Measurements from ENCODE around the gene SLC36A1. TPM values are rescaled to one million over a fixed set of nuclear protein-coding genes. Genes with fewer than 3 reads are reported as not detected.

The SLC36A1 gene
- total RNA-seq, 2 experiments from 2014 or later: 6.3 to 6.4 TPM

DNA sequence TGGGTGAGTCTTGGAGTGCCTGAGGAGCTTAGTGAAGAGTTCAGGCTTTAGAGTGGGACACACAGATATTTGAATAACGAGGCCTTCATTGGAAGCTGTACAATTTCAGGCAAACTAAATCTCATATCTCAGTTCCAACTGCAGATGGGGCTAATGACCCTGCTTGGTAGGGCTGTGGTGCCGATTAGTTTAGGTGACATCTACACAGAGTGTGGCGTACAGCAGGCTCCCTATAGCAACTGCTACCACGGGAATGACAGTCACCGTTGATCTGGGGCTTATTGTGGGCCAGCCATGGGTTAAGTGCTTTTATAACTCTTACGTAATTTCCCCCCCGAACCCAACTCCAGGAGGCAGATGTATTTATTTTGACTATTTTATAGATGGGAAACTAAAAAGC is 72.9 kb downstream of the SLC36A1 start:
- CTCF ChIA-PET: no interaction called here
- POLR2A ChIA-PET: no interaction called here

DNA sequence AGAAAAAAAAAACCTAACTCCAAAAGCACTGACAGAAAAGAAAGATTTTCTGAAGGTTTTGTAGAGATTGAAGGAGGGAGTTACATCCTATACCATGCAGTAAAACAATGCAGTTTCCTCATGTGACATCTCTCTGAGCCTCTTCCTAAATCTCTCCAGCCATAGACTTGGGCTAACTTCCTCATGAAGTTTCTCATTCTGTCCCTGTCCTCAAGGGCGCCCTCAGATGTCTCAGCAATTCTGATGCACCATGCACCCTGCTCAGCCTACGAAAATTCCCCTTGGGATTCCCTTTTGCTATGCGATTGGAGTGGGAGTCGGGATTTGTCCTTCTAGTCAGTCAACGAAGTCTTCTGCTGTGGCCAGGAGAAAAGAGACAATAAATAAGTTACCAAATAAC is 74.8 kb downstream of the SLC36A1 start:
- CTCF ChIA-PET: no interaction called here
- POLR2A ChIA-PET: no interaction called here

DNA sequence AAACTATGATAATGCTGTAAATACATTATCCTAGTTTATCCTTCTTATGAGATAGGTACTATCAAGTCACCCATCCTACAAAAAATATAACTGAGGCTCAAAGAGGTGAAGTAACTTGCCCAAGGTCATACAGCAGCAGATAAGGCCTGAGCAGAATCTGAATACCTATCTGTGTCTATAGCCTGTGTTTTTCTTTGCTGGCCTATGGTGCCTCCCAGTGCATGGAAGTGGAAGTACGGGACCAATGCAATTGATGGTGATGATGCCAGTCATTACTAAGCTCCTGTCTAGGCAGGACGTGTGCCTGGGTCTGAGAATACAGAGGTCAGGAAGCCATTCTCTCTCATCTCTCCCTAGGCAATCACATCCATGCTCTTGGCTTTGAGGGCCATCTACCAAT is 75.9 kb downstream of the SLC36A1 start:
- ChIA-PET POLR2A (interaction anchor here (1.2 kb wide), 1 partner anchor 76 kb away, joined by 3 read pairs; the partner anchor contains the start of gene SLC36A1), CTCF (interaction anchor here (0.5 to 1.5 kb wide), 5 partner anchors 9 to 260 kb away, joined by 3 to 15 read pairs (median 4); partner anchors contain the start of gene SLC36A1)

DNA sequence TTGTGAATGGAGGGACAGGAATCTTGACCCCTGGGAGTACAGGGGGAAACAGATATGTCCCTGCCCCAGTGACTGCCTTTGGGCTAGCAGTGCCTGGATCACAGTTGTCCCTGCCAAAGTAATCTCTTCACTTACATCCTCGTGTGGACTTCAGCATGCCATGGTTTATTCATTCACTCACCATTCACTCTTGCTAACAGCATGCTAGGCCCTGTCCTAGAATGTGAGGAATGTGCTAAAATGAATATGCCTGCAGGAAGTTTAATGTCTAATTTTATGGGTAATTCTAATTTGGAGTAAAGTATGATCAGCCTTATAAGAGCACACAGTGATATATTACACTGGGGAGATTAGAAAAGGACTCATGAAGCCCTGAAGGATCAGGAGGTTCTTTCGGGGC is 80.8 kb downstream of the SLC36A1 start:
- ChIA-PET CTCF (no interaction called here), POLR2A (no interaction called here)

DNA sequence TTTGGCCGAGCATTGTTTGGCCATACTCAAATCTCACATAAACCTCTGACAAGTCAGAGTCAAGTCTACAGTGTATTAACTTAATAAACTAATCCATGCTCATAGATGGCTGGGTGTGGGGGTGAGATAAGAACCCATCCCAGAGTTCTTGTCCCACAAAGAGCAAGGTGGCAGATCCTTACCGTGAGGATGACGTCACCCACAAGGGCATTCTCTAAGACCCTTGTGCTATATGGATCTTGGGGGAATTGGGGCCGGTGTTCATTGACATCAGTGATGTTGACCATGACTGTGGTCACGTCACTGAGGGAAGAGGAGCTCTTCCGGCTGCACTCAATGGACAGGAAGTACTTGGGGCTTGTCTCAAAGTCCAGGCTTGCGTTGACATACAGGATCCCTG is 81.6 kb downstream of the SLC36A1 start:
- ChIA-PET POLR2A (no interaction called here), CTCF (no interaction called here)

DNA sequence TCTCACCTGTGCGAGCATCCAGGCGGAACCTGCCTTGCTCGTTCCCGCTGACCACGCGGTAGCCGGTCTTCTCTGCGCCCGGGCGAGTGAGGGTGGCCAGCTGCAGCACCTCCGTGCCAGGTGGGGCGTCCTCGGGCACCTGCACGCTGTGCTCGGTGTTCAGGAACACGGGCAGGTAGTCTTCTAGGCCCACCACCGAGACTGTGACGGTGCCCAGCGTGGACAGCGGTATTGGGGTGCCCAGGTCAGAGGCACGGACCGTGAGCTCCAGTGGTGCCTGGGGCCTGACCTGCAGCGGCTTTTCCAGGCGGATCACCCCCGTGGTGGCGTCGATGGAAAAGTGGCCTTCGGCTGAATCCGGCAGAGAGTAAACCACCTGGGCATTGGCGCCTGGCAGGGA is 84.2 kb downstream of the SLC36A1 start:
- POLR2A ChIA-PET: no interaction called here
- CTCF ChIA-PET: interaction anchor here (1.6 kb wide), 1 partner anchor 8 kb away, joined by 3 read pairs; no protein-coding TSS in a partner anchor

DNA sequence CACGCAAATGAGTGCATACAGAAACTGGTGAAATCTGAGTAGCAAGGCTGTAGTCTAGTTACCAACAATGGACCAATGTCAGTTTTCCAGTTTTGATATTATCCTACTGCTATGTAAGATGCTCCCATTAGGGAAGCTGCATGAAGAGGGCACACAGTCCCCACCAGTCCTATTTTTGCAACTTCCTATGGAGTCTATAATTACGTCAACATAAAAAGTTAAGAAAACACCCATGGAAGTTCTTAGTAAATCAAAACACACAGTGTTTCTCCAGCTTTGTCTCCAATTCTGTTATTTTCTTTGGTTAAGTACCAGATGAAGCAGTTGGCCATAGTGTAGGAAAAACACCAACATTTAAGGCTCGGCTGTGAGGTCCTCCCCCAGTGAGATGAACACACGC is 85.0 kb downstream of the SLC36A1 start:
- ChIA-PET CTCF (interaction anchor here (1.6 kb wide), 1 partner anchor 9 kb away, joined by 3 read pairs; no protein-coding TSS in a partner anchor), POLR2A (no interaction called here)

DNA sequence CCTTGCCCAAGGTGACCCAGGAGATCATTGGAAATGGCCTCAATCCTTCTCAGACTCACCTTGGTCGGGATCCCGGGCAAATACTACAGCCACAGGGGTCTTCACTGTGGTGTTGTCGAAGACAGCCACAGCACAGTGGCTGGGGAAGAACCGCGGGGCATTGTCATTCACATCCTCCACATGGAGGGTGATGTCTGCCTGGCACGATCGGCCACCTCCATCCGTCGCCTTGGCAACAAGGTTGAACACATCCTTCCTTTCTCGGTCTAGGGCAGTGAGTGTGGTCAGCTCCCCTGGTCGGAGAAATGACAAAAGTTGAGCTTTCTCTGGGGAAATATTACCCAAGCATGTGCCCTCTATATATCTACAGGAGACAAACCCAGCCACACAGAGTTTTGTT is 86.9 kb downstream of the SLC36A1 start:
- CTCF ChIA-PET: no interaction called here
- POLR2A ChIA-PET: no interaction called here

DNA sequence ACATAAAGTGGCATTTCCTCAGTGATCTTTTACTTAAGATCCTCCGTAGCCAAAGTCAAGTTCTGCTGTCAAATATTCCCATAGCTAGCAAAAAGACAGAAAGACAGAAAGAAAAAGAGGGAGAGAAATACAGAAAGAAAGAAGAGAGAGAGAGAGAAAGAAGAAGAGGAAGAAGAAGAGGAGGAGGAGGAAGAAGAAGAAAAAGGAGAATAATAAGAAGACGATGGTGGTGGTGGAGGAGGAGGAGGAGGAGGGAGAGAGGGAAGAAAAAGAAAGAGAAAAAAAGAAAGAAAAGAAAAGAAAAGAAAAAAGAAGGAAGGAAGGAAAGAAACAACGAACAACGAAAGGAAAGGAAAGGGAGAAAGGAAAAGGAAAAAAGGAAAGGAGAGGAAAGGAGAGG is 89.6 kb downstream of the SLC36A1 start:
- POLR2A ChIA-PET: no interaction called here
- CTCF ChIA-PET: no interaction called here

DNA sequence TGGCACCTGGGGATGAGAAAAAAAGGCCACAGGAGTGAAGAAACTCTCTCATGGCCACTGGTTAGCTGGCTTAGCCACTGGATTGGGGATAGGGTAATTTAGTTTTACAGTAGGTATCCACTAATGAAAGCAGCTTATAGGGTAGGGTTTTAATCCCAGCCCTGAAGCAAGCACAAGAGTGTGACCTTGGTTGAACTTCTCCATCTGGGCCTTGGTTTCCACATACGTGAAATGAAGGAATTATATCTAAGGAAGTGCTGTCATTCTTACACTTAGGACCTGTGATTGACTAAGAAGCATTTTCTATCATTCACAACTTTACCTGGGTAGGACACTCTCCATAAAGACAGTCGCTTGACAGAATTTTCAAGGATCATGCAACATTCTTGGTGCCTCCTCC is 94.2 kb downstream of the SLC36A1 start:
- CTCF ChIA-PET: no interaction called here

More for the DNA sequence above, 94.2 kb downstream of the SLC36A1 start:
- POLR2A ChIA-PET: no interaction called here

Other genes with a start within 250 kb of the SLC36A1 start
- gene CCDC69, start 223.5 kb upstream of the SLC36A1 start, total RNA-seq: 10 to 100 TPM; 36.6 to 38.7 TPM
- 10 to 100 TPM; 12.8 to 14.9 TPM for gene GM2A, start 194.4 kb upstream of the SLC36A1 start, total RNA-seq
- gene SLC36A3, start 143.8 kb upstream of the SLC36A1 start, total RNA-seq: not detected
- gene SLC36A2, start 100.0 kb upstream of the SLC36A1 start, total RNA-seq: not detected
- gene FAT2, start 143.7 kb downstream of the SLC36A1 start, total RNA-seq: not detected
- under 1 TPM; 0.15 to 0.76 TPM for gene SPARC, start 239.3 kb downstream of the SLC36A1 start, total RNA-seq